IMR-90 (cell line): Measurements from ENCODE around the gene SARDH. TPM values are rescaled to one million over a fixed set of nuclear protein-coding genes. Genes with fewer than 3 reads are reported as not detected.

Experiments
- ATAC-seq: fragments of 200-7000 bp; cut with Tn5 transposase; 2 replicates; pipeline ENCODE4 v1.9.1; 2020; ENCODE audit warnings: low read depth, mild to moderate bottlenecking, moderate library complexity
- BruUV-seq: library from RNA; stranded (reverse); fragments of 400-500 nt; replicated peaks from 2 replicates; lab custom pipeline; 2021; lab: Mats Ljungman, UMichigan
- CTCF ChIA-PET: fragments of 300-600 bp; formaldehyde crosslinking; extraction: SDS; loops from one replicate; lab custom pipeline; 2021; ENCODE audit warnings: antibody characterized with exemption; lab: Yijun Ruan, JAX
- POLR2A ChIA-PET: fragments of 300-600 bp; sonication (Branson Sonifier 250); formaldehyde crosslinking; loops from one replicate; lab custom pipeline; 2022; ENCODE audit warnings: antibody characterized with exemption; ENCODE audit not compliant: unreplicated experiment; lab: Charles Lee
- DNase-seq: peaks from one replicate; pipeline ENCODE4 v3.0.0; 2013
- H2AFZ ChIP-seq: replicated peaks from 2 replicates; pipeline ENCODE3; 2013; ENCODE audit warnings: low read length, mild to moderate bottlenecking; ENCODE audit not compliant: poor library complexity
- H2AK5ac ChIP-seq: 2 replicates; pipeline ENCODE4 v1.6.1; 2013; ENCODE audit warnings: low read depth, low read length, inconsistent platforms
- H2AK9ac ChIP-seq: replicated peaks from 2 replicates; pipeline ENCODE3; 2013; ENCODE audit warnings: mild to moderate bottlenecking, low read depth, low read length, moderate library complexity; ENCODE audit not compliant: poor library complexity
- H2BK120ac ChIP-seq: 2 replicates; pipeline ENCODE4 v1.6.1; 2013; ENCODE audit warnings: low read depth, low read length, inconsistent platforms
- H2BK15ac ChIP-seq: 3 replicates; pipeline ENCODE4 v1.6.1; 2013; ENCODE audit warnings: low read depth, low read length, inconsistent platforms
- H2BK20ac ChIP-seq: 2 replicates; pipeline ENCODE4 v1.6.1; 2013; ENCODE audit warnings: low read depth, mild to moderate bottlenecking, inconsistent platforms, low read length, moderate library complexity
- H2BK5ac ChIP-seq: 2 replicates; pipeline ENCODE4 v1.6.1; 2013; ENCODE audit warnings: mild to moderate bottlenecking, low read depth, low read length, inconsistent platforms; ENCODE audit not compliant: poor library complexity, severe bottlenecking
- H3K14ac ChIP-seq: replicated peaks from 2 replicates; pipeline ENCODE4 v1.6.1; 2013; ENCODE audit warnings: low read depth, low read length, inconsistent platforms
- H3K18ac ChIP-seq: 2 replicates; pipeline ENCODE4 v1.6.1; 2013; ENCODE audit warnings: low read depth, low read length, control low read depth
- H3K23ac ChIP-seq: 2 replicates; pipeline ENCODE4 v1.6.1; 2013; ENCODE audit warnings: low read depth, low read length, inconsistent platforms
- H3K27ac ChIP-seq: 2 replicates; pipeline ENCODE4 v1.5.1; 2013; ENCODE audit warnings: mild to moderate bottlenecking, control low read depth, low read length; ENCODE audit not compliant: insufficient read depth
- H3K27me3 ChIP-seq: 2 replicates; pipeline ENCODE4 v1.6.1; 2013; ENCODE audit warnings: low read length; ENCODE audit not compliant: control insufficient read depth, insufficient read depth
- H3K36me3 ChIP-seq: 2 replicates; pipeline ENCODE4 v1.6.1; 2013; ENCODE audit warnings: low read length, mixed read lengths; ENCODE audit not compliant: control insufficient read depth, insufficient read depth
- H3K4ac ChIP-seq: 2 replicates; pipeline ENCODE4 v1.6.1; 2013; ENCODE audit warnings: low read depth, low read length, inconsistent platforms
- H3K4me1 ChIP-seq: 2 replicates; pipeline ENCODE4 v1.6.1; 2013; ENCODE audit warnings: low read length, mixed read lengths; ENCODE audit not compliant: control insufficient read depth, insufficient read depth
- H3K4me2 ChIP-seq: 2 replicates; pipeline ENCODE4 v1.6.1; 2013; ENCODE audit warnings: low read depth, mild to moderate bottlenecking, control low read depth, low read length, moderate library complexity
- H3K4me3 ChIP-seq: 2 replicates; pipeline ENCODE4 v1.5.1; 2013; ENCODE audit warnings: low read depth, mild to moderate bottlenecking, control low read depth, low read length, moderate library complexity; ENCODE audit not compliant: insufficient read depth
- H3K56ac ChIP-seq: 2 replicates; pipeline ENCODE4 v1.6.1; 2013; ENCODE audit warnings: low read length, inconsistent platforms; ENCODE audit not compliant: insufficient read depth; ENCODE audit errors: extremely low read depth
- H3K79me1 ChIP-seq, 2 experiments: 2 replicates each; pipeline ENCODE4 v1.6.1; 2013; ENCODE audit warnings: low read length in 2 of 2, inconsistent platforms in 1 of 2, low read depth in 1 of 2
- H3K9ac ChIP-seq: 2 replicates; pipeline ENCODE4 v1.6.1; 2013; ENCODE audit warnings: low read depth, low read length, control low read depth
- H3K9me1 ChIP-seq: 2 replicates; pipeline ENCODE4 v1.6.1; 2013; ENCODE audit warnings: low read length, inconsistent platforms; ENCODE audit not compliant: insufficient read depth
- H3K9me3 ChIP-seq: 2 replicates; pipeline ENCODE4 v1.6.1; 2013; ENCODE audit warnings: low read length; ENCODE audit not compliant: control insufficient read depth, insufficient read depth
- H4K20me1 ChIP-seq: 2 replicates; pipeline ENCODE4 v1.6.1; 2013; ENCODE audit warnings: low read length, inconsistent platforms; ENCODE audit not compliant: insufficient read depth
- H4K5ac ChIP-seq: 2 replicates; pipeline ENCODE4 v1.6.1; 2013; ENCODE audit warnings: mild to moderate bottlenecking, low read depth, low read length, control low read depth
- H4K8ac ChIP-seq, 2 experiments: 2 replicates each; pipeline ENCODE4 v1.6.1; 2013; ENCODE audit warnings: low read depth in 2 of 2, low read length in 2 of 2, control low read depth in 1 of 2, inconsistent platforms in 1 of 2
- H4K91ac ChIP-seq: 2 replicates; pipeline ENCODE4 v1.6.1; 2013; ENCODE audit warnings: low read depth, low read length, inconsistent platforms; ENCODE audit not compliant: insufficient read depth
- CTCF ChIP-seq: conservative IDR thresholded peaks from 2 replicates; pipeline ENCODE4 v1.5.1; 2012; ENCODE audit warnings: mild to moderate bottlenecking, low read depth, low read length, improper control_type of control experiment
- RAD21 ChIP-seq: IDR thresholded peaks from 2 replicates; pipeline ENCODE4 v1.6.1; 2012; ENCODE audit warnings: low read length, improper control_type of control experiment
- RFX5 ChIP-seq: IDR thresholded peaks from 2 replicates; pipeline ENCODE4 v1.8.0; 2012; ENCODE audit warnings: low read depth, mild to moderate bottlenecking, low read length, moderate library complexity
- SMC3 ChIP-seq: fragments of 150-350 bp; IDR thresholded peaks from 2 replicates; pipeline ENCODE4 v1.6.1; 2016; ENCODE audit warnings: low read depth, mild to moderate bottlenecking, antibody characterized with exemption, low read length, moderate library complexity
- WGBS, 2 experiments: methylation state at CpG; one replicate each; pipeline versions ENCODE4 v1.1.5 to v1.1.7; 2013; ENCODE audit warnings: missing lambda C conversion rate in 2 of 2; ENCODE audit not compliant: insufficient read length in 1 of 2; ENCODE audit errors: extremely low coverage in 2 of 2; 5-methylcytosine and 5-hydroxymethylcytosine counted together
- dilution Hi-C: fragments of 300-500 bp; cut with HindIII; formaldehyde crosslinking; loops from one replicate; pipeline ENCODE4 v1.14.3; 2018; ENCODE audit warnings: low sequenced_read_pairs; ENCODE audit not compliant: unreplicated experiment
- in situ Hi-C: fragments of 300-500 bp; cut with MboI; formaldehyde crosslinking; loops from 3 replicates; pipeline ENCODE4 v1.14.3; 2019; ENCODE audit warnings: low sequenced_read_pairs, inconsistent platforms, mixed read lengths
- intact Hi-C: fragments of 100-400 bp; cut with micrococcal nuclease; formaldehyde crosslinking; loops from 2 replicates; pipeline ENCODE4 v1.10.0; 2022
- polyA plus RNA-seq, 3 experiments: library from polyadenylated mRNA; depleted of rRNA; stranded (reverse); fragments of >200 nt; gene quantifications; 2 replicates each; pipeline ENCODE4 v1.2.3, GENCODE V29; 2012; ENCODE audit warnings: low replicate concordance in 1 of 3
- total RNA-seq: library from RNA; depleted of rRNA; stranded (reverse); fragments of >200 nt; gene quantifications from 2 replicates; pipeline ENCODE4 v1.2.3, GENCODE V29; 2012

The SARDH gene
- total and polyA plus RNA-seq, 2 of the 4 experiments (the other 2 are of a cell fraction): 5.0 to 7.5 TPM

- H2BK20ac ChIP-seq: no peak overlapping the region
- H3K4me2 ChIP-seq: no peak overlapping the region
- no peak overlapping the region for H4K8ac ChIP-seq
- no peak overlapping the region for H4K91ac ChIP-seq
- H4K5ac ChIP-seq: no peak overlapping the region
- H3K27me3 ChIP-seq: peaks cover 1% of the 10 kb centered on the region; the same call in 1 of the 2 replicates
- H2AK9ac ChIP-seq: no peak overlapping the region
- no peak overlapping the region for H2AK5ac ChIP-seq
- H3K9me1 ChIP-seq: no peaks in the 10 kb centered on the region
- H3K36me3 ChIP-seq: no peaks in the 10 kb centered on the region
- intact Hi-C loops: loop anchor here (1.0 to 10.0 kb wide), 2 partner anchors 122 to 193 kb away; partner anchors contain the start of gene FAM163B
- no peak overlapping the region for H3K27ac ChIP-seq
- H3K4me3 ChIP-seq: no peak overlapping the region
- POLR2A ChIA-PET: no interaction called here
- in situ Hi-C loops: loop anchor here (10.0 kb wide), 1 partner anchor 322 kb away; no protein-coding TSS in a partner anchor
- dilution Hi-C loops: no loop called here
- no peak overlapping the region for H2BK15ac ChIP-seq
- no peaks in the 10 kb centered on the region for H3K4me1 ChIP-seq
- H3K18ac ChIP-seq: no peak overlapping the region
- no peak overlapping the region for H2BK120ac ChIP-seq
- 51% methylated on average over 5 of the region's 14 CpGs; no CpG with 5 or more reads in 1 of the 2 experiments for WGBS, 2 experiments
- DNase-seq: peak; percentile 50
- H3K9me3 ChIP-seq: no peaks in the 10 kb centered on the region
- ATAC-seq: peak; percentile 94
- no peaks in the 10 kb centered on the region; the same call in 1 of the 2 replicates for H4K20me1 ChIP-seq
- TF ChIP-seq RAD21 (peak; percentile 86), CTCF (peak; percentile 67), RFX5 (no peak), SMC3 (peak; percentile 82)
- H3K14ac ChIP-seq: no peak overlapping the region
- CTCF ChIA-PET: interaction anchor here (0.7 kb wide), 1 partner anchor 194 kb away, joined by 3 read pairs; no protein-coding TSS in a partner anchor
- no peaks in the 10 kb centered on the region for H3K79me1 ChIP-seq
- no peak overlapping the region for H3K4ac ChIP-seq
- no peak overlapping the region for H2BK5ac ChIP-seq
- H3K56ac ChIP-seq: no peak overlapping the region
- no peak overlapping the region for H3K23ac ChIP-seq
- H3K9ac ChIP-seq: no peak overlapping the region
- peak overlapping the region; percentile 21 for H2AFZ ChIP-seq
- no TSS peak for BruUV-seq
These were observed 11.5 kb downstream of the SARDH start for GRCh38 chr9:133726401-133727276.
